Measurements from ENCODE around the gene CT45A1.
"Not testable (repeated sequence)": the region's sequence is repeated elsewhere in the genome, so short reads cannot be mapped to it uniquely, and the experiment has no call there.

Gene CT45A1

GRCh38 chrX:135713183-135713689 lies at the start of gene CT45A1:
Gene CT45A1 (plus strand): TSS chrX:135713639. CDS start chrX:135718941, 5,302 bp downstream.
- not testable (repeated sequence) for H3K27ac ChIP-seq
- TF ChIP-seq CTCF (conservative IDR thresholded peaks at IDR 0.05): peak; percentile 49

GRCh38 chrX:135672979-135673378 lies 40.5 kb upstream of the CT45A1 start:
- H3K27ac ChIP-seq: not testable (repeated sequence)

- H3K27ac ChIP-seq: no peak overlapping the region
- no peak for TF ChIP-seq ZFX (IDR thresholded peaks at IDR 0.05)
- peak; percentile 42 for TF ChIP-seq CTCF (conservative IDR thresholded peaks at IDR 0.05)
These were observed 25.3 kb upstream of the CT45A1 start for GRCh38 chrX:135688137-135688536.

GRCh38 chrX:135695471-135695870 lies 18.0 kb upstream of the CT45A1 start:
- TF ChIP-seq CTCF (conservative IDR thresholded peaks at IDR 0.05): no peak
- TF ChIP-seq ZFX (IDR thresholded peaks at IDR 0.05): no peak
- no peak overlapping the region for H3K27ac ChIP-seq

GRCh38 chrX:135697601-135698000 lies 15.8 kb upstream of the CT45A1 start:
- no peak overlapping the region for H3K27ac ChIP-seq
- TF ChIP-seq CTCF (conservative IDR thresholded peaks at IDR 0.05): peak; percentile 19
- no peak for TF ChIP-seq ZFX (IDR thresholded peaks at IDR 0.05)

- no peak for TF ChIP-seq CTCF (conservative IDR thresholded peaks at IDR 0.05)
- TF ChIP-seq ZFX (IDR thresholded peaks at IDR 0.05): no peak
- no peak overlapping the region for H3K27ac ChIP-seq
These were observed 14.5 kb upstream of the CT45A1 start for GRCh38 chrX:135698924-135699323.

- TF ChIP-seq ZFX (IDR thresholded peaks at IDR 0.05) (no peak), CTCF (conservative IDR thresholded peaks at IDR 0.05) (peak; percentile 64)
- H3K27ac ChIP-seq: no peak overlapping the region
These were observed 5.6 kb upstream of the CT45A1 start for GRCh38 chrX:135707880-135708279.

- no peak overlapping the region for H3K27ac ChIP-seq
- TF ChIP-seq CTCF (conservative IDR thresholded peaks at IDR 0.05) (no peak), ZFX (IDR thresholded peaks at IDR 0.05) (no peak)
These were observed 356 bp downstream of the CT45A1 start for GRCh38 chrX:135713795-135714194.

- not testable (repeated sequence) for H3K27ac ChIP-seq
These were observed 21.2 kb downstream of the CT45A1 start for GRCh38 chrX:135734666-135735065.
